Vagina (tissue), 2 donors: Measurements from ENCODE around the gene CEP104. TPM values are rescaled to one million over a fixed set of nuclear protein-coding genes. Genes with fewer than 3 reads are reported as not detected.

ENCODE experiments used
- DNase-seq, 2 donors: peaks; one replicate each; pipeline ENCODE4 v3.0.0-alpha.2; 2017; ENCODE audit errors: extremely low spot score in 2 of 2
- H3K27ac ChIP-seq: fragments of 200-600 bp; sonication (generic); one replicate; pipeline ENCODE4 v1.5.1; 2019
- H3K27me3 ChIP-seq: fragments of 200-600 bp; sonication (generic); one replicate; pipeline ENCODE4 v1.5.1; 2019
- H3K36me3 ChIP-seq, 2 donors: fragments of 200-600 bp; sonication (generic); one replicate each; pipeline ENCODE4 v1.5.1; 2017 to 2019
- H3K4me1 ChIP-seq: fragments of 200-600 bp; sonication (generic); one replicate; pipeline ENCODE4 v1.5.1; 2019
- H3K4me3 ChIP-seq, 2 donors: fragments of 200-600 bp; sonication (generic); 1 replicate in 1 of 2; 2 replicates in 1 of 2; pipeline ENCODE4 v1.5.1; 2016 to 2019
- H3K9me3 ChIP-seq: fragments of 200-600 bp; sonication (generic); one replicate; pipeline ENCODE4 v1.5.1; 2019
- CTCF ChIP-seq, 3 experiments: fragments of 450-650 bp in 2 of 3; fragments of 200-600 bp in 1 of 3; sonication (generic) in 1 of 3; IDR thresholded peaks; one replicate each; pipeline ENCODE4 v1.5.1; 2017 to 2019; ENCODE audit warnings: antibody characterized with exemption in 3 of 3, mild to moderate bottlenecking in 2 of 3, moderate library complexity in 2 of 3
- POLR2A ChIP-seq, 2 donors: fragments of 450-650 bp; IDR thresholded peaks; one replicate each; pipeline ENCODE4 v1.6.1; 2017; ENCODE audit warnings: antibody characterized with exemption in 2 of 2, mild to moderate bottlenecking in 2 of 2, moderate library complexity in 2 of 2
- POLR2AphosphoS5 ChIP-seq, 2 donors: sonication (generic); formaldehyde crosslinking; IDR thresholded peaks; one replicate each; pipeline ENCODE4 v1.9.0; 2017; ENCODE audit warnings: antibody characterized with exemption in 2 of 2, mild to moderate bottlenecking in 2 of 2, low read depth in 1 of 2; ENCODE audit not compliant: insufficient read depth in 1 of 2
- intact Hi-C: fragments of 100-400 bp; cut with DNase I; formaldehyde crosslinking; loops from one replicate; pipeline ENCODE4 v1.15.1; 2023
- total RNA-seq: library from RNA; depleted of rRNA; stranded (reverse); fragments of >200 nt; gene quantifications from one replicate; pipeline ENCODE4 v1.2.3, GENCODE V29; 2016

Gene CEP104
- total RNA-seq, 1 donor from 2014 or later, result 62.9 TPM

- peaks cover 11% of the 10 kb centered on the region for H3K4me1 ChIP-seq
- intact Hi-C loops, result no loop called here
- no peak for DNase-seq
- peaks cover 7% of the 10 kb centered on the region for H3K9me3 ChIP-seq
- H3K27me3 ChIP-seq, result no peaks in the 10 kb centered on the region
- TF ChIP-seq POLR2AphosphoS5 (IDR thresholded peaks at IDR 0.05; ENCODE audit: insufficient read depth in 1 of 2, low read depth in 1 of 2) (no peak), CTCF (IDR thresholded peaks at IDR 0.05) (no peak), POLR2A (IDR thresholded peaks at IDR 0.05) (no peak)
- H3K4me3 ChIP-seq, result no peak overlapping the region
- no peaks in the 10 kb centered on the region for H3K36me3 ChIP-seq
- H3K27ac ChIP-seq, result no peak overlapping the region
Observed at GRCh38 chr1:3902111-3902511, 45.1 kb upstream of the CEP104 start.

DNA sequence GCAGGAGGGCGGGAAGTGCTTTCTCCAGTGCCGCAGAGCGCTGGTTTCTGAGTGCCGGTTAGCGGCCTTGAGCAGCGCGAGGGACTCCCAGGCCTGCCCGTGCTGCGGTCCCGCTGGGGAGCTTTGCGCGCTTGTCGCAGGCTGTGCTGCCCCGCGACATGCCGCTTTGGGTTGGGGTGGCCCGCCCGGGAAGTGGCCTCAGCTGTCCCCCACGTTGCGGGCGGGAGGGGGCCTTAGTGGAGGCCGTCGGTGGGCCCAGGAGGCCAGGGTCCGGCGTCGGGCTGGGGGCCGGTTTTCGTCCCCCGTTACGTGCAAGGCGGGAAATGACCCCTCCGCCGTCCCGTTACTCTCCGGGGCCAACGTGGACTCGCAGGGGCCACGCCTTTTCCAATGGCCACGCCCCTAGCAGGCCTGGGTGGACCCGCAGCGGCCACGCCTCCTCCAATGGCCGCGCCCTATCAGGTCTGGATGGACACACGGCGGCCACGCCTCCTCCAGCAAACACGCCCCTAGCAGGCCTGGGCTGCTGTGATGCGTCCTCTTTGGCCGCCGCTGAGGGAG is 44.0 kb upstream of the CEP104 start:
- no peaks in the 10 kb centered on the region for H3K27me3 ChIP-seq
- intact Hi-C loops, result no loop called here
- TF ChIP-seq CTCF (IDR thresholded peaks at IDR 0.05) (no peak), POLR2AphosphoS5 (IDR thresholded peaks at IDR 0.05; ENCODE audit: insufficient read depth in 1 of 2, low read depth in 1 of 2) (peak; percentile 28 to 89)
- H3K36me3 ChIP-seq, result no peaks in the 10 kb centered on the region
- H3K4me1 ChIP-seq, result peaks cover 11% of the 10 kb centered on the region
- peaks cover 7% of the 10 kb centered on the region for H3K9me3 ChIP-seq
- DNase-seq, result peak in 1 of 2 donors; percentile 98
- H3K4me3 ChIP-seq, result peak overlapping the region; percentile 87 to 95
- peak overlapping the region; percentile 97 for H3K27ac ChIP-seq

DNA sequence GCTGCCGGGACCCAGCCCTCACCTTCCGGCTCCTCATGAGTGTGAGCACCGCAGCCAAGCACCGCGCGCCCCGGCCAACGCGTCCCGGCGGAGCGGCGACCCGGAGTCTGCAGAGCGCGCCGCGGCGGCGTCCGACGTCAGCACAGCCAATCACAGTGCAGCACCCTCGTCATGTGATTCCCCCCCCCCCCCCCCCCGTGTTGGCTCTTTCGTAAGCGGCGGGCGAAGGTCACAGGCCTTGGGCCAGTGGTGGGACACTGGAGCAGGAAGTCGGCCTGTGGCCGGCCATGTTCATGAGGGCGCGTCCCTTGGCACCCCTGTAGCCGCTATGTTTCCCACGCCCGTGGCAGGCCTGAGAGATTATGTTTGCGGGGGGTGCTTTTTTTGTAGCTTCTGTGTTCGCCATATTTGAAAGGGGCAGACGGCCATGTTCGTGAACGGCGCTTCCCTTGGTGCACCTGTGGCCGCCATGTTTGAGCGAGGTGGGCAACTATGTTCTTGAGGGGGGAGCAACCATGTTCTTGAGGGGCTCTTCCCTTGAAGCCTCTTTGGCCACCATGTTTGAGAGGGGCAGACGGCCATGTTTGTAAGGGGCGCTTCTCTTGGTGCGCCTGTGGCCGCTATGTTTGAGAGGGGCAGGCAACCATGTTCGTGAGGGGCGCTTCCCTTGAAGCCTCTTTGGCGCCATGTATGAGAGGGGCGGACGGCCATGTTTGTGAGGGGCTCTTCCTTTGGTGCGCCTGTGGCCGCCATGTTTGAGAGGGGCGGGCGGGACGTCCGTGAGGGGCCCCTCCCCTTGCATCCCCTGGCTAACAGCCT is 43.3 kb upstream of the CEP104 start, which contains the start of gene C1orf174:
Gene C1orf174, minus strand, starts transcription at position 123 of the 819 bp plus-strand sequence. Its CDS starts 86 bp downstream, at position 37.
- H3K9me3 ChIP-seq, result peaks cover 7% of the 10 kb centered on the region
- peak within 1 kb of the TSS; percentile 97 for H3K27ac ChIP-seq
- DNase-seq, result peak in 1 of 2 donors; percentile 100
- H3K27me3 ChIP-seq, result no peaks in the 10 kb centered on the region
- peaks cover 0 to 7% of the 10 kb centered on the region in 2 donors for H3K36me3 ChIP-seq
- intact Hi-C loops, result no loop called here
- peak within 1 kb of the TSS; percentile 87 to 95 for H3K4me3 ChIP-seq
- H3K4me1 ChIP-seq, result peaks cover 11% of the 10 kb centered on the region
- TF ChIP-seq POLR2A (IDR thresholded peaks at IDR 0.05), result no peak
- TF ChIP-seq POLR2AphosphoS5 (IDR thresholded peaks at IDR 0.05; ENCODE audit: insufficient read depth in 1 of 2, low read depth in 1 of 2), result peak in 1 of 2 donors; percentile 79
- no peak for TF ChIP-seq CTCF (IDR thresholded peaks at IDR 0.05)

DNA sequence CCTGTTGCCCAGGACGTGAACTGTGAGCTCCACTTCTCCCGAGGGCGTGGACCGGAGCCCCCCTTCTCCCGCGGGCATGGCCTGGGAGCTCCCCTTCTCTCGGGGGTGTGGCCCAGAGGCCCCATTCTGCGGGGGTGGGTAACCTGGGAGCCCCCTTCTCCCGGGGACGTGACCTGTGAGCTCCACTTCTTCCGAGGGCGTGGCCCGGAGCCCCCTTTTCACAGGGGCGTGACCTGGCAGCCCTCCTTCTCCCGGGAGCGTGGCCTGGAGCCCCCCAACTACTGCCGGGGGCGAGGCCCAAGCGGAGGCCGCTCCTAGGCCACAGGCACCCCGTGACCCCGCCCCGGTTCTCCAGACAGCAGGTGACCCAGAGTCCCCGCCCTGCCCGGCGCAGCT is 42.7 kb upstream of the CEP104 start:
- TF ChIP-seq POLR2AphosphoS5 (IDR thresholded peaks at IDR 0.05; ENCODE audit: insufficient read depth in 1 of 2, low read depth in 1 of 2), result no peak
- no peak for TF ChIP-seq CTCF (IDR thresholded peaks at IDR 0.05)
- no peak for TF ChIP-seq POLR2A (IDR thresholded peaks at IDR 0.05)
- H3K4me1 ChIP-seq, result peaks cover 11% of the 10 kb centered on the region
- H3K36me3 ChIP-seq, result peaks cover 0 to 12% of the 10 kb centered on the region in 2 donors
- H3K27ac ChIP-seq, result peak overlapping the region; percentile 97
- H3K4me3 ChIP-seq, result peak overlapping the region; percentile 87 to 95
- H3K27me3 ChIP-seq, result no peaks in the 10 kb centered on the region
- intact Hi-C loops, result no loop called here
- H3K9me3 ChIP-seq, result peaks cover 7% of the 10 kb centered on the region
- DNase-seq, result peak in 1 of 2 donors; percentile 89
